GM12892 (cell line): ENCODE measurements around the gene ZNF497. TPM values are rescaled to one million over a fixed set of nuclear protein-coding genes. Genes with fewer than 3 reads are reported as not detected.
"Not testable (repeated sequence)": the region's sequence is repeated elsewhere in the genome, so short reads cannot be mapped to it uniquely, and the experiment has no call there.

Experiments used
- DNase-seq: peaks from one replicate; pipeline ENCODE4 v3.0.0; 2011; ENCODE audit not compliant: insufficient read length
- FAIRE-seq: peaks from 2 replicates; lab custom pipeline; 2011; peaks lifted over from hg19 to GRCh38; lab: Jason Lieb, UNC
- POLR2A ChIP-seq: IDR thresholded peaks from 2 replicates; pipeline ENCODE4 v1.6.1; 2011; ENCODE audit warnings: low read depth, low read length, control low read depth
- POLR2AphosphoS5 ChIP-seq: IDR thresholded peaks from 2 replicates; pipeline ENCODE4 v1.6.1; 2011; ENCODE audit warnings: low read depth, low read length, control low read depth
- TAF1 ChIP-seq: IDR thresholded peaks from 2 replicates; pipeline ENCODE4 v1.6.1; 2011; ENCODE audit warnings: low read depth, mild to moderate bottlenecking, control low read depth, low read length, borderline replicate concordance
- polyA plus RNA-seq: library from polyadenylated mRNA; unstranded; fragments of >200 nt; gene quantifications from one replicate; pipeline ENCODE4 v1.2.1, GENCODE V29; 2012; ENCODE audit warnings: missing spikeins, inconsistent platforms; ENCODE audit not compliant: missing spikeins

ZNF497 gene
- 0.36 TPM for polyA plus RNA-seq

GRCh38 chr19:58362272-58362994 lies at the start of gene ZNF497:
Gene ZNF497, minus strand, starts transcription at chr19:58362751. Its CDS starts 5,116 bp downstream, at chr19:58357635.
- DNase-seq (peak; percentile 100), FAIRE-seq (peak; percentile 100)
- peak; percentile 71 for TF ChIP-seq POLR2A
- peak; percentile 78; the same call in 1 of the 2 replicates for TF ChIP-seq TAF1
- TF ChIP-seq POLR2AphosphoS5: peak; percentile 80

- FAIRE-seq (no peak), DNase-seq (no peak)
- TF ChIP-seq POLR2A: no peak
- TF ChIP-seq POLR2AphosphoS5: no peak
- TF ChIP-seq TAF1: no peak
These were observed 46.6 kb upstream of the ZNF497 start for GRCh38 chr19:58409010-58409790.

- TF ChIP-seq POLR2AphosphoS5 (peak; percentile 83), TAF1 (peak; percentile 58; the same call in 1 of the 2 replicates), POLR2A (peak; percentile 91)
- FAIRE-seq (peak; percentile 93), DNase-seq (peak; percentile 95)
These were observed 45.8 kb upstream of the ZNF497 start, which contains the start of gene ZNF584 for GRCh38 chr19:58408152-58409009. Gene ZNF584, plus strand, starts transcription at chr19:58408649. Its CDS starts 499 bp downstream, at chr19:58409148.

GRCh38 chr19:58407658-58408151 lies 45.2 kb upstream of the ZNF497 start:
- TF ChIP-seq POLR2AphosphoS5: no peak
- no peak for TF ChIP-seq TAF1
- no peak for TF ChIP-seq POLR2A
- DNase-seq (no peak), FAIRE-seq (no peak)

GRCh38 chr19:58406818-58407657 lies 44.5 kb upstream of the ZNF497 start:
- FAIRE-seq (no peak), DNase-seq (no peak)
- TF ChIP-seq TAF1: no peak
- TF ChIP-seq POLR2AphosphoS5: no peak

- not testable (repeated sequence) for DNase-seq, FAIRE-seq
These were observed 41.4 kb upstream of the ZNF497 start for GRCh38 chr19:58403920-58404478.

GRCh38 chr19:58401840-58402421 lies 39.4 kb upstream of the ZNF497 start:
- DNase-seq (no peak), FAIRE-seq (no peak)
- no peak for TF ChIP-seq POLR2A
- no peak for TF ChIP-seq POLR2AphosphoS5
- no peak for TF ChIP-seq TAF1

GRCh38 chr19:58400916-58401839 lies 38.6 kb upstream of the ZNF497 start:
- FAIRE-seq (peak; percentile 99), DNase-seq (peak; percentile 100)
- peak; percentile 76 for TF ChIP-seq POLR2AphosphoS5
- peak; percentile 67 for TF ChIP-seq TAF1
- TF ChIP-seq POLR2A: peak; percentile 83; the same call in 1 of the 2 replicates
